ENCODE data around the gene NAA10.

The NAA10 gene

DNA sequence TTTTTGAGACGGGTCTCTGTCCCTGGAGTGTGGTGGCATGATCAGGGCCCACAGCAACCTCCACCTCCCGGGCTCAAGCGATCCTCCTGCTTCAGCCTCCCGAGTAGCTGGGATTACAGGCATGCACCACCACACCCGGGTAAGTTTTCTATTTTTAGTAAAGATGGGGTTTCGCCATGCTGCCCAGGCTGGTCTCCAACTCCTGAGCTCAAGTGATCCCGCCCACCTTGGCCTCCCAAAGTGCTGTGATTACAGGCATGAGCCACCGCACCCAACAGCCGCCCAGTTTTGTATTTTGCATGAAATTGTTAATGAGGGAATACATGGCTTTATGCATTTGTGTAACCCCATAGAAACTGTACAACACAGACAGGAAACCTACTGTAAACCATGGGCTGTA is 6.0 kb downstream of the NAA10 start:
- no peak for DNase-seq (ENCODE audit: low read depth in 2 of 2)
- TF ChIP-seq, protein P1, sequence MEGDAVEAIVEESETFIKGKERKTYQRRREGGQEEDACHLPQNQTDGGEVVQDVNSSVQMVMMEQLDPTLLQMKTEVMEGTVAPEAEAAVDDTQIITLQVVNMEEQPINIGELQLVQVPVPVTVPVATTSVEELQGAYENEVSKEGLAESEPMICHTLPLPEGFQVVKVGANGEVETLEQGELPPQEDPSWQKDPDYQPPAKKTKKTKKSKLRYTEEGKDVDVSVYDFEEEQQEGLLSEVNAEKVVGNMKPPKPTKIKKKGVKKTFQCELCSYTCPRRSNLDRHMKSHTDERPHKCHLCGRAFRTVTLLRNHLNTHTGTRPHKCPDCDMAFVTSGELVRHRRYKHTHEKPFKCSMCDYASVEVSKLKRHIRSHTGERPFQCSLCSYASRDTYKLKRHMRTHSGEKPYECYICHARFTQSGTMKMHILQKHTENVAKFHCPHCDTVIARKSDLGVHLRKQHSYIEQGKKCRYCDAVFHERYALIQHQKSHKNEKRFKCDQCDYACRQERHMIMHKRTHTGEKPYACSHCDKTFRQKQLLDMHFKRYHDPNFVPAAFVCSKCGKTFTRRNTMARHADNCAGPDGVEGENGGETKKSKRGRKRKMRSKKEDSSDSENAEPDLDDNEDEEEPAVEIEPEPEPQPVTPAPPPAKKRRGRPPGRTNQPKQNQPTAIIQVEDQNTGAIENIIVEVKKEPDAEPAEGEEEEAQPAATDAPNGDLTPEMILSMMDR (IDR thresholded peaks at IDR 0.05; ENCODE audit: low read depth, low read length) = no peak
- no peak overlapping the region for H3K4me3 ChIP-seq (replicated peaks in 1 of 2; ENCODE audit: low read depth in 2 of 2, low read length in 2 of 2)

DNA sequence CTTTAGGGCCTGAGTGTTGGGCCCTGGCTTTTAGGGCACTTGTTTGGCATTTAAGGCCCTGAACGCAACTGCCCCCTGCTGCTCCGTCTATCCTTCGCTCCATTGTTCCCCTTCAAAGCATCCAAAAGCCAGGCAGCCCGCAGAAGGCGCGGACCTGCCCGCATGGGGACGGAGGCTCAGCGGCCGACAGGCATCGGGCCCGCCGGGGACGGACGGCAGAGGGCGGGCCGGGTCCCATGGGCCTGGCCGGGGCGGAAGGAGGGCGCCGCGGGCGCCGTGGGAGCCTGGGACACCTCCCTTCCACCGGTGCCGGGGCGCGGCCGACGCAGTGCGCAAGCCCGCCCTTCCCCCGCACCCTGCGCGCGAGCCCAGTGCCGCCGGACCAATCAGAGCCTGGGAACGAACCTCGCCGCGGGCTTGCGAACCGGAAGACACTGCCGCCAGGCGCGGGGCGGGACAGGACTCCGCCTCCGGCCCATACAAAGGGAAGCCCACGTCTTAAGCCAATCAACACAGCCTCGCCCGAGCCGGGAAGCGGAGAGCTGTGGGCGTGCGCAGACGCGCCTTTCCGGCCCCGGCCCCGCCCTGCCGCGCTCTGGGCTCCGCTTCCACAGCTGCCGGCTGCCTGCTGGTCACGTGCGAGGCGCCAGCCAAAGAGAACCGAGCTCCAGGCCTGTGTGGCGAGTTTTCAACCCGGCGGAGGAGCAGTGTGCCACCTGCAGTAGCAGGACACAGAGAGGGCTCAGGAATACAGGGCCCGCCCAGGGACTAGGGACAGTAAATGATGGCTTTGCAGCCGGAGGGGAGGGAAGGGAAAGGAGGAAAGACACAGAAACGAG is 6.7 kb downstream of the NAA10 start:
- DNase-seq (ENCODE audit: low read depth in 2 of 2) = peak; percentile 97 to 99
- H3K4me3 ChIP-seq (replicated peaks in 1 of 2; ENCODE audit: low read depth in 2 of 2, low read length in 2 of 2) = peak overlapping the region; percentile 52 to 58
- TF ChIP-seq, protein P1 (IDR thresholded peaks at IDR 0.05; ENCODE audit: low read depth, low read length) = peak; percentile 9

DNA sequence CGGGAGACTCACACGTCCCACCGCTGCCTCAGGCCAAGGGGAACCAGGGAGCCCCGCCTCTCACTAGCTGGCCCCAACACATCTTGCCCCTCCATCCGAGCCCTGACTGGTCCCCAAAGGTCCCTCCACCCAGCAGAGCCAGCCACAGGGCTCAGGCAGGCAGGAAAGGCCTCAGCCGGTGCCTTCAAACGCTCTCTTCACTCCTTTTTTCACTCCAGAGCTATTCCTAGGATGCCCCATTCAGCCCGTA is 7.2 kb downstream of the NAA10 start:
- DNase-seq (ENCODE audit: low read depth in 2 of 2) = no peak
- TF ChIP-seq, protein P1 (IDR thresholded peaks at IDR 0.05; ENCODE audit: low read depth, low read length) = no peak
- H3K4me3 ChIP-seq (replicated peaks in 1 of 2; ENCODE audit: low read depth in 2 of 2, low read length in 2 of 2) = peak overlapping the region; percentile 52 to 58

DNA sequence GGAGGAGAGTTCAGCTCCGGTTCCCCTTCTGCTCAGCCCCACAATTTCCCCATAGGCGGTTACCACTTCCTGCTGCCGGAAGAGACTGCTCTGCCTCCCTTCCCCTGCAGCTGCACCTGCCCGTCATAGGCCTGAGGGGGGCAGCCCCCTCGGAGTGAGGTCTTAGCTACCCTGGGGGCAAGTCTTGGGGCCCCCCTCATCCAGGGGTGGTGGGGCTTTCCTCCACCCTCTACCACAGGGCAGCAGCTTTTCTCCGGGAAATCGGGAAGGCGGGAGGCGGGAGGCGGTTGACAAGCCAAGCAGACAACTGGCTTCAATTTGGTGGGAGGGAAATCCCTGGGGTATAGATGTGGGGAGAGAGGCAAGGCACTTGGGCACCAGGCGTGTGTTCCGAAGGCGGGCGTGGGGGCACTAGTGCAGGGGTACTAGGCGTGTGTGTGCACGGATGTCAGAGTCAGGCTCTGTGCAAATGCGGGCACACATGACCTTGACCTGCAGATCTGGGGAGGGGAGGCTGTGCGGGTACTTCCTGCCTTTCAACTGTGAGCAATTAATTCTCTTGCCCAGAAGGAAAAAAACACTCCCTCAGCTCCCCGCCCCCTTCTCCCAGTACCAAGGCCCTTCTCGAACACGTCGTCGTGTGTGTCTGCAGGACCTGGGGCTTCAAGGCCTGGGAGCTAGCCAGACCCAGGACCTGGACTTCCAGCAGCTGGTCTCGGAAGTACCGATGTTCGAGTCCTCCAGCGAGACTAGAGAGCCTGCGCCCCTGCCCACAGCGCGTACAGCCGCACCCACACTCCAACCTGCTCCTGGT is 7.8 kb downstream of the NAA10 start:
- DNase-seq (ENCODE audit: low read depth in 2 of 2) = peak; percentile 27 to 44

DNA sequence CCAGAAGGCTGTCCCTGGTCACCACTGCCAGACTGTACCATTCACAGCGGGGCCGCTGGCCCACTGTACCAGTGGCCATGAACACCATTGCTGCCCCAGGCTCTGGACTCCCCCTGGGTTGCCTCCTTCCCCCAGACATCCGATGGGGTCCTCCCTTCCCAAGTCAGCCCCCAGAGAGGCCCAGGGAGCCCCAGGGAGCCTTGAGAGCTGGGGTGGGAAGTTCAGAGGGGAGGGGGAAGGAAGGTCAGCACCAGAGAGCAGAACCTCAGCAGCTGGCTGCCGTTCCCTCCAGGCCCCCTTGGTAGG is 8.3 kb downstream of the NAA10 start:
- TF ChIP-seq, protein P1 (IDR thresholded peaks at IDR 0.05; ENCODE audit: low read depth, low read length) = no peak
- H3K4me3 ChIP-seq (replicated peaks in 1 of 2; ENCODE audit: low read depth in 2 of 2, low read length in 2 of 2) = no peak overlapping the region
- DNase-seq (ENCODE audit: low read depth in 2 of 2) = no peak

More for the DNA sequence above, 7.8 kb downstream of the NAA10 start:
- TF ChIP-seq, protein P1 (IDR thresholded peaks at IDR 0.05; ENCODE audit: low read depth, low read length) = no peak
- peak overlapping the region; percentile 52 to 58 for H3K4me3 ChIP-seq (replicated peaks in 1 of 2; ENCODE audit: low read depth in 2 of 2, low read length in 2 of 2)

DNA sequence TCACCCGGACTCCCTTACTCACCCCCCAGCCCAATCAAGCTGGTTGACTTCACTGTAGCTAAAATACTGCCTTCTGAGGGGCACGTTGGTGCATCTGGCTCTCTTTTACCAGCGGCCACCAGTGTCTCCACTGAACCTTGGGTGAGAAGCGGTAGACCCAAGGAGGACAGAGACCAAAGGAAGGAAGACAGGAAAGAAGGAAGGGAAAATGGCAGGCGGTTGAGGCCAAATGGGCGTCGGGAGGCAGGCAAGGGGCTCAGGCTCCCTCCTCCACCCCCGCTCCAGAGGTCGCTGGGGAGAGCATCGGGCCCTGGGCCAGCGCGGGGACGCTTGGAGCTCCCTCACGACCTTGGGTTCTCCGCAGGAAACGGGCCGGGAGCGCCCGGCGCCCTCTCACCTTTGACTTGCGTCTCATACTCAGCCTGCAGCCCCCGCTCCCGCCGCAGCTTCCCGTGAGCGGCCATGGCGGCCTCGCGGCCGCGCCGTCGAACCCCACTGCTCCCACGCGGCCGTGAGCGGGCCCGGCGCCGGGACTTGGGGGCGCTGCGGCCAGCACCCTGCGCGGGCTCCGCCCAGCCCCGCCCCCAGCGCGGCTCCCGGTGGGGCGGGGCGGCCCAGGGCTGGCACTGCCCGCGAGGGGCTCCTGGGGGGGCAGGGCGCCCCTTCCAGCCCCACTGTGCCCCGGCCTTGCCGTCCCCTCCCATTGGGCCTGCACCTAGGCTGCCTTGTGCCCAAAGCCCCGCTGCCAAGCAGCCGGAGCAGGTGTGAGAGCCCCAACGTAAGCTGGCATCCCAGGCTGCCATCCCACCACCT is 8.9 kb downstream of the NAA10 start, which contains the start of gene ARHGAP4:
Gene ARHGAP4, minus strand, starts transcription at position 526 of the 813 bp plus-strand sequence. Its CDS starts 62 bp downstream, at position 464.
- no peak for DNase-seq (ENCODE audit: low read depth in 2 of 2)
- peak within 1 kb of the TSS in 1 of 2 donors; percentile 58 for H3K4me3 ChIP-seq (replicated peaks in 1 of 2; ENCODE audit: low read depth in 2 of 2, low read length in 2 of 2)
- TF ChIP-seq, protein P1 (IDR thresholded peaks at IDR 0.05; ENCODE audit: low read depth, low read length) = no peak
